Islet precursor cell (in vitro differentiated cells): ENCODE data around the gene GRB10.

Experiments
- DNase-seq: peaks from one replicate; pipeline ENCODE4 v3.0.0-alpha.2; 2018

GRB10 gene

GRCh38 chr7:50685135-50686065, 97.3 kb downstream of the GRB10 start:
- DNase-seq, result no peak

GRCh38 chr7:50684713-50685075, 98.0 kb downstream of the GRB10 start:
- no peak for DNase-seq

- DNase-seq, result no peak
These were observed 98.5 kb downstream of the GRB10 start for GRCh38 chr7:50684011-50684712.

- DNase-seq, result no peak
These were observed 100.1 kb downstream of the GRB10 start for GRCh38 chr7:50682573-50682972.

GRCh38 chr7:50682079-50682478, 100.6 kb downstream of the GRB10 start:
- DNase-seq, result no peak

- DNase-seq, result no peak
These were observed 101.2 kb downstream of the GRB10 start for GRCh38 chr7:50681432-50682045.

- DNase-seq, result no peak
These were observed 103.3 kb downstream of the GRB10 start for GRCh38 chr7:50679218-50680007.

GRCh38 chr7:50678586-50678985, 104.1 kb downstream of the GRB10 start:
- no peak for DNase-seq

GRCh38 chr7:50677638-50677996, 105.1 kb downstream of the GRB10 start:
- no peak for DNase-seq

GRCh38 chr7:50676740-50677637, 105.7 kb downstream of the GRB10 start:
- DNase-seq, result peak; percentile 75

GRCh38 chr7:50676079-50676478, 106.6 kb downstream of the GRB10 start:
- DNase-seq, result no peak

- DNase-seq, result no peak
These were observed 107.5 kb downstream of the GRB10 start for GRCh38 chr7:50674896-50675835.

- no peak for DNase-seq
These were observed 108.4 kb downstream of the GRB10 start for GRCh38 chr7:50674299-50674698.

- peak; percentile 21 for DNase-seq
These were observed 109.6 kb downstream of the GRB10 start for GRCh38 chr7:50673096-50673495.

GRCh38 chr7:50672045-50672444, 110.7 kb downstream of the GRB10 start:
- DNase-seq, result no peak

- no peak for DNase-seq
These were observed 111.3 kb downstream of the GRB10 start for GRCh38 chr7:50671386-50671785.

GRCh38 chr7:50669890-50670289, 112.8 kb downstream of the GRB10 start:
- no peak for DNase-seq

- no peak for DNase-seq
These were observed 114.9 kb downstream of the GRB10 start for GRCh38 chr7:50667789-50668226.

GRCh38 chr7:50667338-50667737, 115.4 kb downstream of the GRB10 start:
- DNase-seq, result no peak

- no peak for DNase-seq
These were observed 116.6 kb downstream of the GRB10 start for GRCh38 chr7:50666124-50666496.
